Activated T-helper 1 cell treated with anti-CD3 and anti-CD28 coated beads, Interleukin-12 subunit alpha, Interleukin-12 subunit beta, Interleukin-2, Interleukin-4 antibody, amounts not matched to agents 30 ng/mL and 10 ng/mL and 1 ng/mL, durations not matched to agents 14 hours and 24 hours and 36 hours (primary cell): ENCODE data around the gene SLC13A3. TPM values are rescaled to one million over a fixed set of nuclear protein-coding genes. Genes with fewer than 3 reads are reported as not detected.
A peak's percentile ranks its signal among the peaks of the same experiment; 100 is the strongest.
"Not testable (repeated sequence)": the region's sequence is repeated elsewhere in the genome, so short reads cannot be mapped to it uniquely, and the experiment has no call there.

Experiments used
- DNase-seq: peaks from one replicate; pipeline ENCODE4 v3.0.0; 2021; ENCODE audit warnings: low spot score
- H3K27ac Mint-ChIP-seq: one replicate; pipeline ENCODE4 v1.8.0; 2021; ENCODE audit warnings: mild to moderate bottlenecking, mixed read lengths
- H3K27me3 Mint-ChIP-seq: one replicate; pipeline ENCODE4 v1.8.0; 2022; ENCODE audit warnings: mild to moderate bottlenecking, moderate library complexity, mixed read lengths; ENCODE audit not compliant: insufficient read depth
- H3K36me3 Mint-ChIP-seq: one replicate; pipeline ENCODE4 v1.8.0; 2021; ENCODE audit warnings: low read depth, mixed read lengths
- H3K4me1 Mint-ChIP-seq: one replicate; pipeline ENCODE4 v1.8.0; 2021; ENCODE audit warnings: low read depth, mixed read lengths
- H3K4me3 Mint-ChIP-seq: one replicate; pipeline ENCODE4 v1.8.0; 2021; ENCODE audit warnings: mild to moderate bottlenecking, moderate library complexity, mixed read lengths
- H3K9me3 Mint-ChIP-seq: one replicate; pipeline ENCODE4 v1.8.0; 2021; ENCODE audit warnings: mixed read lengths
- intact Hi-C: fragments of 100-400 bp; cut with micrococcal nuclease; formaldehyde crosslinking; loops from one replicate; pipeline ENCODE4 v1.15.1; 2024
- total RNA-seq: library from RNA; stranded (reverse); gene quantifications from 2 replicates; pipeline ENCODE4 v1.2.3, GENCODE V29; 2022

The SLC13A3 gene
- total RNA-seq, 1 donor from 2014 or later: not detected

GRCh38 chr20:46688151-46689081 is 37.2 kb upstream of the SLC13A3 start:
- Mint-ChIP-seq H3K36me3 (peaks cover 31% of the 10 kb centered on the region), H3K27me3 (peaks cover 3% of the 10 kb centered on the region), H3K9me3 (no peaks in the 10 kb centered on the region), H3K4me1 (peaks cover 58% of the 10 kb centered on the region), H3K27ac (peak overlapping the region; percentile 91), H3K4me3 (peak overlapping the region; percentile 88)
- DNase-seq: no peak
- intact Hi-C loops: loop anchor here (1.0 to 5.0 kb wide), 10 partner anchors 126 to 1716 kb away; partner anchors contain the start of genes ELMO2 and ZMYND8

GRCh38 chr20:46683939-46684750 is 32.9 kb upstream of the SLC13A3 start:
- Mint-ChIP-seq H3K27me3 (no peaks in the 10 kb centered on the region), H3K36me3 (peaks cover 30% of the 10 kb centered on the region), H3K4me1 (peaks cover 57% of the 10 kb centered on the region), H3K27ac (no peak overlapping the region), H3K4me3 (no peak overlapping the region), H3K9me3 (no peaks in the 10 kb centered on the region)
- intact Hi-C loops: no loop called here
- no peak for DNase-seq

- no peak for DNase-seq
- Mint-ChIP-seq H3K27ac (no peak overlapping the region), H3K9me3 (no peaks in the 10 kb centered on the region), H3K36me3 (peaks cover 30% of the 10 kb centered on the region), H3K4me1 (peaks cover 56% of the 10 kb centered on the region), H3K4me3 (no peak overlapping the region), H3K27me3 (no peaks in the 10 kb centered on the region)
- intact Hi-C loops: no loop called here
Measured at GRCh38 chr20:46683668-46683938, 32.3 kb upstream of the SLC13A3 start.

GRCh38 chr20:46683011-46683667 is 31.9 kb upstream of the SLC13A3 start:
- peaks cover 51% of the 10 kb centered on the region for H3K4me1 Mint-ChIP-seq

GRCh38 chr20:46682063-46682821 is 31.0 kb upstream of the SLC13A3 start:
- H3K4me1 Mint-ChIP-seq: peaks cover 42% of the 10 kb centered on the region
- H3K27me3 Mint-ChIP-seq: no peaks in the 10 kb centered on the region
- H3K4me3 Mint-ChIP-seq: no peak overlapping the region
- intact Hi-C loops: no loop called here
- peaks cover 30% of the 10 kb centered on the region for H3K36me3 Mint-ChIP-seq
- H3K9me3 Mint-ChIP-seq: no peaks in the 10 kb centered on the region
- H3K27ac Mint-ChIP-seq: no peak overlapping the region
- DNase-seq: no peak

More at GRCh38 chr20:46683011-46683667, 31.9 kb upstream of the SLC13A3 start:
- H3K4me3 Mint-ChIP-seq: no peak overlapping the region
- H3K9me3 Mint-ChIP-seq: no peaks in the 10 kb centered on the region
- no peak overlapping the region for H3K27ac Mint-ChIP-seq
- intact Hi-C loops: no loop called here
- peaks cover 30% of the 10 kb centered on the region for H3K36me3 Mint-ChIP-seq
- DNase-seq: no peak
- no peaks in the 10 kb centered on the region for H3K27me3 Mint-ChIP-seq

GRCh38 chr20:46681032-46681854 is 30.0 kb upstream of the SLC13A3 start:
- H3K27ac Mint-ChIP-seq: no peak overlapping the region

GRCh38 chr20:46680684-46681031 is 29.4 kb upstream of the SLC13A3 start:
- no peaks in the 10 kb centered on the region for H3K9me3 Mint-ChIP-seq
- H3K4me1 Mint-ChIP-seq: peaks cover 26% of the 10 kb centered on the region
- intact Hi-C loops: loop anchor here (1.0 kb wide), 3 partner anchors 136 to 373 kb away; no protein-coding TSS in a partner anchor
- DNase-seq: no peak
- H3K27ac Mint-ChIP-seq: no peak overlapping the region
- no peaks in the 10 kb centered on the region for H3K27me3 Mint-ChIP-seq
- H3K4me3 Mint-ChIP-seq: no peak overlapping the region
- peaks cover 16% of the 10 kb centered on the region for H3K36me3 Mint-ChIP-seq

More at GRCh38 chr20:46681032-46681854, 30.0 kb upstream of the SLC13A3 start:
- intact Hi-C loops: loop anchor here (1.0 kb wide), 3 partner anchors 137 to 374 kb away; no protein-coding TSS in a partner anchor
- H3K36me3 Mint-ChIP-seq: peaks cover 21% of the 10 kb centered on the region
- no peak overlapping the region for H3K4me3 Mint-ChIP-seq
- DNase-seq: peak; percentile 57
- H3K4me1 Mint-ChIP-seq: peaks cover 32% of the 10 kb centered on the region
- H3K27me3 Mint-ChIP-seq: no peaks in the 10 kb centered on the region
- no peaks in the 10 kb centered on the region for H3K9me3 Mint-ChIP-seq

GRCh38 chr20:46678516-46678915 is 27.3 kb upstream of the SLC13A3 start:
- no peaks in the 10 kb centered on the region for H3K9me3 Mint-ChIP-seq
- H3K27ac Mint-ChIP-seq: no peak overlapping the region
- no peak overlapping the region for H3K4me3 Mint-ChIP-seq
- H3K36me3 Mint-ChIP-seq: peaks cover 2% of the 10 kb centered on the region
- intact Hi-C loops: no loop called here
- H3K4me1 Mint-ChIP-seq: peaks cover 9% of the 10 kb centered on the region
- H3K27me3 Mint-ChIP-seq: no peaks in the 10 kb centered on the region
- DNase-seq: no peak

GRCh38 chr20:46677608-46678007 is 26.3 kb upstream of the SLC13A3 start:
- Mint-ChIP-seq H3K4me1 (peaks cover 8% of the 10 kb centered on the region), H3K36me3 (no peaks in the 10 kb centered on the region), H3K27ac (no peak overlapping the region), H3K9me3 (no peaks in the 10 kb centered on the region), H3K4me3 (no peak overlapping the region), H3K27me3 (no peaks in the 10 kb centered on the region)
- intact Hi-C loops: no loop called here
- DNase-seq: no peak

- H3K36me3 Mint-ChIP-seq, DNase-seq, H3K27me3 Mint-ChIP-seq, H3K4me1 Mint-ChIP-seq, H3K9me3 Mint-ChIP-seq, H3K4me3 Mint-ChIP-seq, intact Hi-C loops, H3K27ac Mint-ChIP-seq: not testable (repeated sequence)
Measured at GRCh38 chr20:46676649-46677316, 25.5 kb upstream of the SLC13A3 start.

GRCh38 chr20:46674253-46675083 is 23.2 kb upstream of the SLC13A3 start:
- no peaks in the 10 kb centered on the region for H3K36me3 Mint-ChIP-seq

More at GRCh38 chr20:46674253-46675083, 23.2 kb upstream of the SLC13A3 start:
- DNase-seq: no peak
- H3K9me3 Mint-ChIP-seq: peaks cover 20% of the 10 kb centered on the region
- H3K27ac Mint-ChIP-seq: no peak overlapping the region
- no peak overlapping the region for H3K4me3 Mint-ChIP-seq
- intact Hi-C loops: no loop called here
- peaks cover 3% of the 10 kb centered on the region for H3K27me3 Mint-ChIP-seq
- no peaks in the 10 kb centered on the region for H3K4me1 Mint-ChIP-seq
